ENCODE results near the gene SYNPO.

Gene SYNPO

GRCh38 chr5:150642567-150642927 is 2.1 kb downstream of the SYNPO start:
- DNase-seq (ENCODE audit: low spot score): peak; percentile 88

- no peak for DNase-seq (ENCODE audit: low spot score)
Measured at GRCh38 chr5:150642991-150643710, 2.7 kb downstream of the SYNPO start.

DNA sequence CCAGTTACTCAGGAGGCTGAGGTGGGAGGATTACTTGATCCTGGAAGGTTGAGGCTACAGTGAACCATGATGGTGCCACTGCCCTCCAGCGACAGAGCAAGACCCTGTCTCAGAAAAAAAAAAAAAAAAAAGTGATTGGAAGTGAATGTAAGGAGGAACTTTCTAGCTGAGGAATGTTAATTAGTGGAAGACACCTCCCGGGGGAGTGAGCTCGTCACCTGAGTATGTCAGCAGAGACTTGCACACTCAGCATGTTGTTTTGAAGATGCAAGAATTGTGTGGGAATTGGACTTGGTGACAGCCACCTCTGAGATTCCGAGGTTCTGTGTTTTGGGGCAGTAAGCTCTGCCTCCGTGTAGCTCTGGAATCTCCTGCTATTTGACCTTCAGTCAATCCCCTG is 3.6 kb downstream of the SYNPO start:
- DNase-seq (ENCODE audit: low spot score): no peak

DNA sequence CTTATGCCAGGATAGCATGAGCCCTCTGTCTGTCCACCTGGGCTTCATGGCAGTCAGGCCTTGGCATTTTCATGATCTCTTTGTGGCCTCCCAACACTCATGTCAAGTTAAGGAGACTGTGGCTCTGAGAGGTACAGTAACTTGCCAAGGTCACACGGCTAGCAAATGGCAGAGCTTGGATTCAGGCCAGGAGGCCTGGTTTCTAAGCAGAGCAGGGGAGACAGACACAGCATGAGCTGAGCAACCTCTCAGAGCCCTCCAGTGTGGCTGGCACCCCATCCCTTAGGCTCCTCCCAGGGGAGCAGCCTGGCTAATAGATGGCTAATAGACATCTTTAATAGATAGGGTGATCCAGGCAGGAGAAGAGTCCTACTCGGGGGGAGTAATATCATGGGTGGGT is 4.1 kb downstream of the SYNPO start:
- DNase-seq (ENCODE audit: low spot score): no peak

DNA sequence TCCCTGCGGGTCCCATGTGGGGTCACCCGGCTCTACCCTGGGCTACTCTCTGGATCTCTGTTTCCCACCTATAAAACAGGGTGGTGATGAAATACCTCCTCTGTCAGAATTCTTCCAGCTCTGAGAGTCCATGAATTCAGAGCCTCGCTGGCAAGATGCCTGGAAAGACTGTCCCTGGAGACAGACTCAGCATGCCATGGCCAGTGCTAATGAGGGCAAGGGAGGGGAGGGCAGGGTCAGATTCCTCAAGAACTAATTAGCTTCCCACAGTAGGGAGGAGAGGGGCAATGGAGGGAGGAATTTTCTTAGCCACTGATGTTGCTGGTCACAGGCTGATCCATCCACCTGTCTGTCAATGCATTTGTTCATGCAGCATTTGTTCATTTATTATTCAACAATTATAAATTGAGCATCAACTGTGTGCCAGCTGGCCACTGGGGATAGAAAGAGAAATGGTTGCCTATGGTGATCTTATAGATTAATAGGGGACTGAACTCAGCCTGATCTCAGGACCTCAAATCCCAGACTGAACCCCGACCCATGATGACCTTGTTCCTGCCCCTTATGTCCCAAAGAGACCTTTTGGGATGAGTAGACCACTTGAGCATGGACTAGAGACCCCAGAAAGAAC is 4.7 kb downstream of the SYNPO start:
- DNase-seq (ENCODE audit: low spot score): peak; percentile 91

GRCh38 chr5:150647275-150648251 is 7.1 kb downstream of the SYNPO start:
- DNase-seq (ENCODE audit: low spot score): no peak

DNA sequence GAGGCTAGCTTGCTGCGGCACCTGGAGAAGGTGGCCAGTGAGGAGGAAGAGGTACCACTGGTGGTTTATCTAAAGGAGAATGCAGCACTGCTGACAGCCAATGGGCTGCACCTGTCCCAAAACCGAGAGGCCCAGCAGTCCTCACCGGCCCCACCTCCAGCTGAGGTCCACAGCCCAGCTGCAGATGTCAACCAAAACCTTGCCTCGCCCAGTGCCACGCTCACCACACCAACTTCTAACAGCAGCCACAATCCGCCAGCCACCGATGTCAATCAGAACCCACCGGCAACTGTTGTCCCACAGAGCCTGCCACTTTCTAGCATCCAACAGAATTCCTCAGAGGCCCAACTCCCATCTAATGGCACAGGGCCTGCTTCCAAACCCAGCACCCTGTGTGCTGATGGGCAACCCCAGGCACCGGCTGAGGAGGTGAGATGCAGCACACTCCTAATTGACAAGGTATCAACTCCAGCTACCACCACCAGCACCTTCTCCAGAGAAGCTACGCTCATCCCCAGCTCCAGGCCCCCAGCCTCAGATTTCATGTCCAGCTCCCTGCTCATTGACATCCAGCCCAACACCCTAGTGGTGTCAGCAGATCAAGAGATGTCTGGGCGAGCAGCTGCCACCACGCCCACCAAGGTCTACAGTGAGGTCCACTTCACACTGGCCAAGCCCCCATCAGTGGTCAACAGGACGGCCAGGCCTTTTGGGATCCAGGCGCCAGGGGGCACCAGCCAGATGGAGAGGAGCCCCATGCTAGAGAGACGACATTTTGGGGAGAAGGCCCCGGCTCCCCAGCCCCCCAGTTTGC is 8.0 kb downstream of the SYNPO start:
- no peak for DNase-seq (ENCODE audit: low spot score)

GRCh38 chr5:150649108-150650020 is 8.9 kb downstream of the SYNPO start:
- no peak for DNase-seq (ENCODE audit: low spot score)

DNA sequence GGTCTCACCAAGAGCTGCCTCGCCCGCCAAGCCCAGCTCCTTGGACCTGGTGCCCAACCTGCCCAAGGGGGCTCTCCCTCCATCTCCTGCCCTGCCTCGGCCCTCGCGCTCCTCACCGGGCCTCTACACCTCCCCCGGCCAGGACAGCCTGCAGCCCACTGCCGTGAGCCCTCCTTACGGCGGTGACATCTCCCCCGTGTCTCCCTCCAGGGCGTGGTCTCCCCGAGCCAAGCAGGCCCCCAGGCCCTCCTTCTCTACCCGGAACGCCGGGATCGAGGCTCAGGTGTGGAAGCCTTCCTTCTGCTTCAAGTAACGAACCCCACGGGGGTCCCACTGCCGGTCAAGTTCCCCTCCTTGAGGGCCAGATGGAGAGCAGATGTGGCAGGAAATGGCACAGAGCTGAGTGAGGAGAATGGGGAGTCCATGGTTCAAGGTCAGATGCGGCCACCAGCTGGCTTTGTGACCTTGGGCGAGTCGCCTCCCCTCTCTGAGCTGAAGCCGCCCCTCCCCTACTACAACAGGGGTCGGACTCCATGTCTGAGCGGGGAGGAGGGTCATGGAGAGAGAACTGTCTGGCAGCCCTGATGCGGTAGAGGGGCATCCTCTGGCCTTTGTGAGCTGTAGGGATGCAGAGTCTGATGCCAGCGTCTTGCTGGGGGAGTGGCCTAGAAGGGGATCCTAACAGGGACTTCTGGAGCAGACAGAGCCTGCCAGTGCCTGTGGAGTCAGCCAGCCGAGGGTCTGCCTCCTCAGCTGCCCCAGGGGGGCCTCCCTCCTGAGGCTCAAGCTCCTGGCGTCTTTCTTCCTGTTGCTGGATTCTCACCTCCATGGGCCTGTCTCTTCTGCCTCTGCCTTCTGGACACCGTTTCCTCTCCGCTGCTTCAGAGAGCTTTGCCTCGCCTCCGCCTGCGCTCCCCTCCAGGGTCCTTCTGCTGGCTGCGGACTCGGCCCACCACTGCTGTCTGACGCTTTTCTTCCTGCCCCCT is 9.9 kb downstream of the SYNPO start:
- DNase-seq (ENCODE audit: low spot score): no peak

GRCh38 chr5:150651382-150651781 is 10.9 kb downstream of the SYNPO start:
- DNase-seq (ENCODE audit: low spot score): no peak

- DNase-seq (ENCODE audit: low spot score): no peak
Measured at GRCh38 chr5:150651924-150652671, 11.6 kb downstream of the SYNPO start.

DNA sequence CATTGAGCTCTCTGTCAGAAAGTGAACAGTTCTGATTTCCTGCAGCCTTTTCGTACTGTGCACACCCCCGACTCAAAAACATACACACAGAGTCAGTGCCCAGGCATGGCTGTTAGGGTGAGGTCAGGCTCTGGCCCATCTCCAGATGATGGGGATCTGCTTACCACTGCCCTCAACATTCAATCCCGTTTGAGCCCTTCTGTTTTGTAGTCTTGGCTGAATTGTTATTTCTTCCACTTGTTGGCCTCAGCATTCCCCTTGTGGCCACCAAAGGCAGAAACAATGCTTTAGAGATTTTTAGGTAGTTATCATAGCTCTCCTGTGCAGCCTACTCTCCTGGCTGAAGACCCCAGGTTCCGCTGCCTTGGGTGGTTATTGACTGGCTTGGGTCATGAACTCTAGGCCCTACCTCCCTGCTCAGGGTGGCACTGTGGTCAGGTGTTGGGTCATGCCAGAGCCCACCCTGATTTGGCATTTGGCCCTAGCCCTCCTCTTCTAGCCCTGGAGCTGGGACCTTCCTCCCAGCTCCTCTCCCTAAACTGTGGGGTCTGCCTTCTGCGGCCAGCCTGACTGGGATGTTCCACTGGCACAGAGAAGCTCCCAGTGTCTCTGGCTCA is 12.8 kb downstream of the SYNPO start:
- DNase-seq (ENCODE audit: low spot score): peak; percentile 66

GRCh38 chr5:150653762-150654556 is 13.5 kb downstream of the SYNPO start:
- no peak for DNase-seq (ENCODE audit: low spot score)

DNA sequence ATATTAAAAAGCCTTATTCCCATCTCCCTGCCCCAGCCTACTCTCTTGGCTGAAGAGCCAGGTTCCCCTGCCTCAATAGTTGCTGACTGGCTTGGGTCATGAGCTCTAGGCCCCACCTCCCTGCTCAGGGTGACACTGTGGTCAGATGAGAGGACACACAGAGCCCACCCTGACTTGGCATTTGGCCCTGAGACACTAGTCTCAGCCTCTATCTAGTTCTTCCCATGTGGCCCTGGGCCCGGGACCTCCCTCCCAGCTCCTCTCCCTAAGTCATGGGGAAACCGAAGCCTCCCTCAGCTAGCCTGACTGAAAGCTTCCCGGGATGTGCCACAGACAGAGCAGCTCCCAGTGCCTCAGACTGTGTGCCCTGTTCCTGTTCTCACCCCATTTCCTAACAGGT is 14.8 kb downstream of the SYNPO start:
- no peak for DNase-seq (ENCODE audit: low spot score)

GRCh38 chr5:150656191-150657132 is 16.0 kb downstream of the SYNPO start:
- DNase-seq (ENCODE audit: low spot score): peak; percentile 96

- DNase-seq (ENCODE audit: low spot score): no peak
Measured at GRCh38 chr5:150658121-150658520, 17.7 kb downstream of the SYNPO start.
